Activated naive CD4-positive, alpha-beta T cell treated with anti-CD3 and anti-CD28 coated beads, Interleukin-2, amount 50 U/mL, for 72 hours (primary cell): ENCODE measurements around the gene NEK9. TPM values are rescaled to one million over a fixed set of nuclear protein-coding genes. Genes with fewer than 3 reads are reported as not detected.
"Not testable (repeated sequence)": the region's sequence is repeated elsewhere in the genome, so short reads cannot be mapped to it uniquely, and the experiment has no call there.

Experiments used
- ATAC-seq, 2 donors: fragments of 150-1000 bp; cut with Tn5 transposase; 2 replicates each; pipeline ENCODE4 v1.10.0; 2021; ENCODE audit warnings: mild to moderate bottlenecking in 2 of 2, moderate library complexity in 2 of 2
- DNase-seq, 2 donors: peaks; one replicate each; pipeline ENCODE4 v3.0.0; 2021 to 2022; ENCODE audit warnings: low spot score in 2 of 2
- H3K27ac Mint-ChIP-seq, 2 donors: one replicate each; pipeline ENCODE4 v1.8.0; 2022; ENCODE audit warnings: mild to moderate bottlenecking in 2 of 2, mixed read lengths in 2 of 2
- H3K36me3 Mint-ChIP-seq, 2 donors: one replicate each; pipeline ENCODE4 v1.8.0; 2022; ENCODE audit warnings: mixed read lengths in 2 of 2
- H3K9me3 Mint-ChIP-seq, 2 donors: one replicate each; pipeline ENCODE4 v1.8.0; 2022; ENCODE audit warnings: mixed read lengths in 2 of 2
- total RNA-seq, 2 donors: library from RNA; stranded (reverse); gene quantifications; one replicate each; pipeline ENCODE4 v1.2.3, GENCODE V29; 2022

NEK9 gene
- total RNA-seq, 2 donors from 2014 or later, result 47.9 to 63.1 TPM

GRCh38 chr14:75153295-75153694 is 26.4 kb upstream of the NEK9 start:
- peaks cover 0 to 7% of the 10 kb centered on the region in 2 donors for H3K36me3 Mint-ChIP-seq
- DNase-seq (no peak), ATAC-seq (no peak)
- H3K9me3 Mint-ChIP-seq, result no peaks in the 10 kb centered on the region
- H3K27ac Mint-ChIP-seq, result no peak overlapping the region

DNA sequence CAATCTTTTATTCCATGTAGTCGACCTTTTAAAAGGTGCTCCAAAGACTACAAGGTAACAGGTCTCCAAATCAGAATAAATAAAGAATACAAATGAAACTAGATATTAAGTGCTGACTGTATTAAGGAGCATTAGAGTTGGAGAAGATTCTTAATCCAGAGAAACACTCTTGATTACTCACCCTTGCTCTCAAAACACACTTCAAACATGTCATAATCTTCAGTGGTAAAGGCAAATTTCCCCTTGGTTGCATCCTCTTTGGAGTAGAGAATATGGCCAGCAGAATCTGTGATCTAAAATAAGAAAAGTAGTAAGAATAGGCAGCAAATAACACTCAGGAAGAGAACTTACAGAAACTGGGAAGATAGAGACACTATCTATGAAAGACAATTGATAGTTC is 25.0 kb upstream of the NEK9 start:
- Mint-ChIP-seq H3K36me3 (peaks cover 1 to 7% of the 10 kb centered on the region in 2 donors), H3K27ac (peak overlapping the region in 1 of 2 donors; percentile 32)
- ATAC-seq, result no peak

GRCh38 chr14:75150637-75151036 is 23.8 kb upstream of the NEK9 start:
- peaks cover 7 to 11% of the 10 kb centered on the region in 2 donors for H3K36me3 Mint-ChIP-seq
- not testable (repeated sequence) for ATAC-seq, H3K9me3 Mint-ChIP-seq, DNase-seq
- peak overlapping the region in 1 of 2 donors; percentile 62 for H3K27ac Mint-ChIP-seq

More for the DNA sequence above, 25.0 kb upstream of the NEK9 start:
- H3K9me3 Mint-ChIP-seq, result no peaks in the 10 kb centered on the region
- DNase-seq, result no peak

DNA sequence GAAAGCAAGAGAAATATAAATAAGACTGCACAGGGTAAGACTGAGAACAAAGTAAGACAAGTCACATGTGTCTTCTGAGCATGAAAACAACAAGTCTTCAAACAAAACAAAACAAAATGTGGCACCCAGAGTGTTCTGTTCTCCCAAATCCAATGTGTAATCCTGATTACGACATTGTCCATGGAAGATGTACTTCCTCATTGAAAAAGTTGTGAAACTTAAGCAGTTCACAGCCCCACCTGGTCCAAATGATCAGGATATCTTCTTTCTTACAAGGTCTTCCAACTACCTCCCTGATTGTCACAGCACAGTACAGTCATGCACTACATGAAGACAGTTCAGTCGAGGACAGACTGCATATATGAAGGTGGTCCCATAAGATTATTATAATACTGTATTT is 23.3 kb upstream of the NEK9 start:
- DNase-seq (no peak), ATAC-seq (no peak)
- Mint-ChIP-seq H3K27ac (no peak overlapping the region), H3K36me3 (peaks cover 7 to 11% of the 10 kb centered on the region in 2 donors), H3K9me3 (no peaks in the 10 kb centered on the region)

DNA sequence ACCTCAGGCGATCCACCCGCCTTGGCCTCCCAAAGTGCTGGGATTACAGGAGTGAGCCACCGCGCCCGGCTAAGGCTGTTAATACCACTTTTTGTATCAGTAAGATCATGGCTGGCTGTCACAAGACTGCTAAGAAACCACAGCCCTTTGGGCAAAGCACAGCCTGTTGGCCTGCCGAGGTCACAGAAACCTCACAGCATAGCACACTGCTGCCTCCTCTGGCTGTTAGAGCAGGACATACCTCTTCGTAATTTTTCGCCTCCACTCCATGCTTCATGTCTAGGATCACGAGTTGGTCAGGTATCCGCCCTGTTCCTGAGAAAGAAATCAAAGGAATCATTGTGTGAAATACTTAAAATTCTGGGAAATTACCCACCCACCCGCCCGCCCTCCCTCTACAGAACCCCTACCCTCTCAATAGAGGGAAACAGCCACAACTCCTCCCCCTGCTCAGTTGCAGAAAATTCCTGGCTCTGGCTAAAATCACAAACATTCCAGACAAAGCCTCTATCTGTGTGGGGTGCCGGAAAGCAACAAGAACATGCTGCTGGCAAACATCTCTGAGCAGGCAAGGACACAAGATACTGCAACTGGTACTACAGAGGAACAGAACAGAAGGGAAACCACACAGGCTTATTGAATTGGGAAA is 20.7 kb upstream of the NEK9 start:
- Mint-ChIP-seq H3K36me3 (peaks cover 7 to 11% of the 10 kb centered on the region in 2 donors), H3K9me3 (no peaks in the 10 kb centered on the region), H3K27ac (no peak overlapping the region)
- DNase-seq, result no peak
- peak in 1 of 2 donors; percentile 60 for ATAC-seq

DNA sequence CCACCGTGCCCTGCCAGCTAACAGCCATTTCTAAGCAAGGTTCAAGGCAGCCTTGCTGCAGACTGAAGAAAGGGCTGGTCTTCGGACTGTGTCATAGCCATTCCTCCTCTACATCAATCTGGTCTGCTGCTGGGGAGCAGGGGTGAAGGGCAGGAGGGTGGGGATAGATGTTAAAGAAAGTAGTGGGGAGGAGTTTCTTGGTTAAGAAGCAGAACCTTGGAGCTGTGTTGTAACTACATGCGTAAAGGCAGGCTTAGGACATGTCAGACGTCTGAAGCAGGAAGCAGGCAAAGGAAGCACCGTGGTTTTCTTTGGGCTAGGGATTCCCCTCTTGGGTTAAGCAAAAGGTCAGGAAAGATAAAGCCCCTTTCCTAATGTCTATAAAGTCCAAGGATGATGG is 18.1 kb upstream of the NEK9 start:
- peaks cover 0 to 11% of the 10 kb centered on the region in 2 donors for H3K36me3 Mint-ChIP-seq
- H3K27ac Mint-ChIP-seq, result peak overlapping the region in 1 of 2 donors; percentile 75
- DNase-seq (no peak), ATAC-seq (peak in 1 of 2 donors; percentile 83)
- no peaks in the 10 kb centered on the region for H3K9me3 Mint-ChIP-seq

DNA sequence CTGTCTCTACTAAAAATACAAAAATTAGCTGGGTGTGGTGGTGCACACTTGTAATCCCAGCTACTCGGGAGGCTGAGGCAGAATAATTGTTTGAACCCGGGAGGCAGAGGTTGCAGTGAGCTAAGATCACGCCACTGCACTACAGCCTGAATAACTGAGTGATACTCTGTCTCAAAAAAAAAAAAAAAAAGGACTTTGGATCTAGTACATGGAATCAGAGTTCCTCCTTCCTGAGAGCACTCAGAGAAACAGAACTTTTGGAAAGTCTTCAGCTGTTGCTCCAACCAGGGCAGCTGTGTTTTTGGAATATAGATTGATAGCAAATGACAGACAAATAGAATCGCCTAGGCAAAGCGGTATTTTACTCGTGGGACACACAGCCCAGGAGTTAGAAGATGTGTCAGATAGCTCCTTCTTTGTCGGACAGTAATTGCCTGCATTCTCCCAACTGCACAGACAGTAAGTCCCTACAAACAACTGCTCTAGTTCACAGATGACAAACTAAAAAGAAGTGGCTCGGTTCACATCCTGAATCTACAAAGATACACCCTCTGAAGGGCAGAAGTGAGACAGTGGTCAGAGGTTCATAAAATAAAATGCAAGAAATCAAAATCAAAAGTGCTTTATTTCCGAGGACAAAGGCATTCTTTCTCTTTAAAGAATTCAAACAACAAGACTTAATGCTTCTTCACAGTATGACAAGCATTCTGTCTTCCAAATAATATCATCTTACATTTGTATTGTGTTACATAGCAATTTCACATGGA is 17.1 kb upstream of the NEK9 start:
- peaks cover 0 to 11% of the 10 kb centered on the region in 2 donors for H3K36me3 Mint-ChIP-seq
- DNase-seq (no peak), ATAC-seq (no peak)
- peak overlapping the region in 1 of 2 donors; percentile 75 for H3K27ac Mint-ChIP-seq
- H3K9me3 Mint-ChIP-seq, result no peaks in the 10 kb centered on the region

- peak overlapping the region in 1 of 2 donors; percentile 75 for H3K27ac Mint-ChIP-seq
- no peak for ATAC-seq
- H3K9me3 Mint-ChIP-seq, result no peaks in the 10 kb centered on the region
- peaks cover 0 to 18% of the 10 kb centered on the region in 2 donors for H3K36me3 Mint-ChIP-seq
- no peak for DNase-seq
These were observed 15.6 kb upstream of the NEK9 start for GRCh38 chr14:75142494-75142893.

GRCh38 chr14:75141967-75142366 is 15.1 kb upstream of the NEK9 start:
- H3K27ac Mint-ChIP-seq, result no peak overlapping the region
- peaks cover 0 to 17% of the 10 kb centered on the region in 2 donors for H3K36me3 Mint-ChIP-seq
- DNase-seq (no peak), ATAC-seq (no peak)
- no peaks in the 10 kb centered on the region for H3K9me3 Mint-ChIP-seq

DNA sequence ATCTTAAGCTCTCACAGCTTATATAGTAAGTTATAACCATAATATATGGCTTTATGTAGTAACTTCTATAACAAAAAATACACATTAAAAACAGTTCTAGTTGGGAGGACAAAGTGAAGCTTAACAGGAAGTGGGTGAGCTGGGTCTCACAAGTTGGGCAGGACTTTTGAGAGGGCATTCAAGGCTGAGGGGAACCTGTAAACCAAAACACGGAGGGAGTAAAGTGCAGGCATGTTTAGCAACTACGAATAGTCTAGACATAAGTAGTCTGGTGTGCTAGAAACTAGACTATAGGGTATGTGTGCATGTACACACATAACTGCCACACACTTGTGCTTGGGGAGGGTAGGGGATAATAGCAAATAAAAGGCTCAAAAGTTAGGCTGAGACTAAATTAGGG is 14.2 kb upstream of the NEK9 start:
- no peak overlapping the region for H3K27ac Mint-ChIP-seq
- ATAC-seq (no peak), DNase-seq (no peak)
- H3K9me3 Mint-ChIP-seq, result no peaks in the 10 kb centered on the region
- H3K36me3 Mint-ChIP-seq, result peaks cover 0 to 8% of the 10 kb centered on the region in 2 donors

DNA sequence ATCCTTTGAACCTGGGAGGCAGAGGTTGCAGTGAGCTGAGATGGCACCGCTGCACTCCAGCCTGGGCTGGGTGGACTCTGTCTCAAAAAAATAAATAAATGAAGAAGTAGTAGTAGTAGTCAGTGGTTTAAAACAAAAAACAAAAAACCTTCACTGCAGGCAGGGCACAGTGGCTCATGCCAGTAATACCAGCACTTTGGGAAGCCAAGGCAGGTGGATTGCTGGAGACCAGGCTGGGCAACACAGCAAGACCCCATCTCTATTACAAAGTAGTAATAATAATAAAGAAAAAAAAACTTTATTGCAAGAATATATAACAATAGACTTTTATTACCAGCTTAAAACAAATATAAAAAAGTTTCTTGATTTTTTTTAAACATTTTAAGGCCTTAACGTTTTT is 13.8 kb upstream of the NEK9 start:
- no peak for DNase-seq
- Mint-ChIP-seq H3K27ac (peak overlapping the region in 1 of 2 donors; percentile 48), H3K36me3 (peaks cover 0 to 6% of the 10 kb centered on the region in 2 donors), H3K9me3 (no peaks in the 10 kb centered on the region)
- ATAC-seq, result no peak

DNA sequence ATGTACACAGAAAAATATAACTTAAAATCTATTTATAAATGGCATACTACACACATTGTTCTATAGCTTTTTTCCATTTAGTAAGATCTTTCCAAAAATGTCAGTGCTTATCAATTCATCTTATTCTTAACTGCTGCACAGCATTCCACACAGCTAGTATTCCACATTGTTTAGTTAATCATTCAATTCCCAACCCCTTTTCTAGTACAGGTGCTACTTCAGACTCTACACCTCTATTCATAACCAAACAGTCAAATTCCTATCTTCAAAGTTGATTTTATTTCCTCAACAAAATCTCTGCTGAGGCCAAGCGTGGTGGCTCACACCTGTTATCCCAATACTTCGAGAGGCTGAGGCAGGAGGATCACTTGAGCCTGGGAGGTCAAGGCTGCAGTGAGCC is 12.3 kb upstream of the NEK9 start:
- H3K36me3 Mint-ChIP-seq, result peaks cover 5 to 15% of the 10 kb centered on the region in 2 donors
- H3K9me3 Mint-ChIP-seq, result no peaks in the 10 kb centered on the region
- no peak for ATAC-seq
- H3K27ac Mint-ChIP-seq, result peak overlapping the region in 1 of 2 donors; percentile 4
- no peak for DNase-seq

DNA sequence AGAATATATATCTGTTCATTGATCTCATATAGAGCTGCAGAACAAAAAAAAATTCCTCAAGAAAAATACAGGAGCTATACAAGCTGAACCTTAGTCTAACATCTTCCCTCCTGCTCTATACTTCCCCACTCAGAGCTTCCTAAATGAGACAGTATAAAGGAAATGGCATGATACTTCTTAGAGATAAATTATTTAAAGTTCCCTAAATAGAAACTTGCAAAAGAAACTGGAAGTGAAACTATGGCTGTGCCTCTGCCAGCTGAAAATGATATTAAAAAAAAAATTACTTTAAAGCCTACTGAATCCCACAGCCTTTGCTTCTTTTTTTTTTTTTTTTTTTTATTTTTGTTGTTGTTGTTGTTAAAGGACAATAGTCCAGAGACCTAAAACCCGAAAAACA is 11.6 kb upstream of the NEK9 start:
- Mint-ChIP-seq H3K9me3 (no peaks in the 10 kb centered on the region), H3K27ac (no peak overlapping the region), H3K36me3 (peaks cover 10 to 22% of the 10 kb centered on the region in 2 donors)
- no peak for DNase-seq
- peak; percentile 35 to 63 for ATAC-seq

GRCh38 chr14:75134644-75135043 is 7.8 kb upstream of the NEK9 start:
- no peak overlapping the region for H3K27ac Mint-ChIP-seq
- DNase-seq, result no peak
- peaks cover 10 to 27% of the 10 kb centered on the region in 2 donors for H3K36me3 Mint-ChIP-seq
- H3K9me3 Mint-ChIP-seq, result no peaks in the 10 kb centered on the region
- no peak for ATAC-seq

GRCh38 chr14:75133597-75133996 is 6.7 kb upstream of the NEK9 start:
- peaks cover 10 to 27% of the 10 kb centered on the region in 2 donors for H3K36me3 Mint-ChIP-seq

DNA sequence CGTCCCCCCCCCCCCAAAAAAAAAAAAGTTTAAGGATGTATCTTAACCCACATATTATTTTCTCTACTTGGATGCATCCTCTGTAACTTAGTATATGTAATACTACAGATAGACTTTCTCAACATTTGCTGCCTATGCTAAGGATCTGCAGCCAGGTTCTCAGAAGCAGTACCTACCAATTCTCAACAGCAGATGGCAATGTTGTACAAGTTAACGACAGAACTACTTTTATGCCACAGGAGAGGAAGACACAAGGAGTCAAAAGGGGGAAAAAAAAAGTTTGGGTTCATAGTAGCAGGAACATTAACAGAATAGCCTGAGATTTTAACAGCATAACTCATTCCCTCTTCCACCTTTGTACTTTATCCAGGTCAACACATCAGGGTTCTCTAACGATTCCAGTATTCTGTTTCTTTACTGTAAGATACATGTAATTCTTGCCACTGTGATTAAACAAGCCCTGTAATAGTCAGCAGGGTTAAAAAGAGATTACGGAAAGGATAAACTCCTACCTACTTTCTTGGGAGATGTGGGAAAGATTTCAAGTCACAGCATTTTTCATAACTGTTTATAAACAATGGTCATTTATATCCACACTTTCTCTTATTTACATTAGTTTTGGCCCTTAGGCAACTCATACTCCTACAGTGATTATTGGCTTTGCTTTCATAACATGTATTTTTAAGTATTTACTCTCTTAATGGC is 5.7 kb upstream of the NEK9 start:
- Mint-ChIP-seq H3K27ac (peak overlapping the region in 1 of 2 donors; percentile 68), H3K9me3 (no peaks in the 10 kb centered on the region), H3K36me3 (peaks cover 15 to 26% of the 10 kb centered on the region in 2 donors)
- DNase-seq (peak in 1 of 2 donors; percentile 73), ATAC-seq (peak; percentile 77)

More at GRCh38 chr14:75133597-75133996, 6.7 kb upstream of the NEK9 start:
- H3K27ac Mint-ChIP-seq, result peak overlapping the region in 1 of 2 donors; percentile 68
- ATAC-seq (no peak), DNase-seq (no peak)
- no peaks in the 10 kb centered on the region for H3K9me3 Mint-ChIP-seq

DNA sequence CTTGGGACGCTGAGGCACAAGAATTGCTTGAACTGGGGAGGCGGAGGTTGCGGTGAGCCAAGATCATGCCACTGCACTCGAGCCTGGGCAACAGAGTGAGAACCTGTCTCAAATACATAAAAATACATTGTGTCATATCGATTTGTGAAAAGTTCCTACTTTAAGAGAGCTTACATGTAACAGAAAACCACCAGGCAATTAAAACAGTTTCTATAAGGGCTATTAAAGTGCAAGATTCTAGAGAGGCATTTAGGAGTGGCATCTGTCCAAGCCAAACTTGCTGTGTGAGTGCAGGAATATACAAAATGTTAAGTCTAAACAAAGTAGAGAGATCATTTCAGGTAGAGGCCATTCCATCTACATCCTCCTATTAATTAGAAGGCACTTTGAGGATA is 1.7 kb upstream of the NEK9 start:
- Mint-ChIP-seq H3K36me3 (peaks cover 21 to 24% of the 10 kb centered on the region in 2 donors), H3K27ac (peak overlapping the region; percentile 53 to 97), H3K9me3 (no peaks in the 10 kb centered on the region)
- DNase-seq (no peak), ATAC-seq (no peak)
